ENCODE data around the gene LLGL2. TPM values are rescaled to one million over a fixed set of nuclear protein-coding genes. Genes with fewer than 3 reads are reported as not detected.

The LLGL2 gene
- total RNA-seq, 1 experiment from 2014 or later = 156 TPM

- no peak for TF ChIP-seq CTCF (conservative IDR thresholded peaks at IDR 0.05)
- TF ChIP-seq EZH2 (IDR thresholded peaks at IDR 0.05; ENCODE audit: low read depth) = no peak
- BruUV-seq (replicated peaks) = no TSS peak
- no peaks in the 10 kb centered on the region for H3K9me3 ChIP-seq (ENCODE audit: insufficient read depth, low read depth)
- no peaks in the 10 kb centered on the region; the same call in 1 of the 2 replicates for H3F3A ChIP-seq (ENCODE audit: insufficient read depth, low read depth)
- no peak overlapping the region for H2AFZ ChIP-seq
- no peaks in the 10 kb centered on the region for H3K79me2 ChIP-seq (ENCODE audit: low read depth)
- no peaks in the 10 kb centered on the region for H3K27me3 ChIP-seq (ENCODE audit: insufficient read depth, low read depth)
- H3K4me1 ChIP-seq (replicated peaks; ENCODE audit: insufficient read depth) = no peaks in the 10 kb centered on the region
- CTCF ChIA-PET = interaction anchor here (0.6 kb wide), 1 partner anchor 97 kb away, joined by 5 read pairs; no protein-coding TSS in a partner anchor
- H3K27ac ChIP-seq = no peak overlapping the region
- POLR2A ChIA-PET (ENCODE audit: unreplicated experiment) = interaction anchor here (0.6 kb wide), 3 partner anchors 46 to 208 kb away, joined by 3 to 5 read pairs (median 3); no protein-coding TSS in a partner anchor
- no peaks in the 10 kb centered on the region for H3K36me3 ChIP-seq (ENCODE audit: low read depth)
- H3K4me2 ChIP-seq = no peak overlapping the region
- intact Hi-C loops (cut with micrococcal nuclease; ENCODE audit: unreplicated experiment) = no loop called here
- DNase-seq = no peak
- no peak overlapping the region for H3K4me3 ChIP-seq
- H3K9me2 ChIP-seq (ENCODE audit: insufficient read depth) = no peaks in the 10 kb centered on the region
- 0 out of 2 replicates have a peak, but pooled peaks cover 3% of the 10 kb centered on the region for H4K20me1 ChIP-seq (ENCODE audit: insufficient read depth)
Observed at GRCh38 chr17:75503337-75503950, 22.1 kb upstream of the LLGL2 start.

GRCh38 chr17:75503976-75504346, 21.5 kb upstream of the LLGL2 start:
- Histone ChIP-seq H3K36me3 (ENCODE audit: low read depth) (no peaks in the 10 kb centered on the region), H4K20me1 (ENCODE audit: insufficient read depth) (0 out of 2 replicates have a peak, but pooled peaks cover 3% of the 10 kb centered on the region), H3K4me2 (no peak overlapping the region), H3K27ac (no peak overlapping the region), H3K79me2 (ENCODE audit: low read depth) (no peaks in the 10 kb centered on the region), H3K9me2 (ENCODE audit: insufficient read depth) (no peaks in the 10 kb centered on the region), H3K4me1 (replicated peaks; ENCODE audit: insufficient read depth) (no peaks in the 10 kb centered on the region), H3K9me3 (ENCODE audit: insufficient read depth, low read depth) (no peaks in the 10 kb centered on the region), H3K4me3 (no peak overlapping the region), H2AFZ (no peak overlapping the region), H3F3A (ENCODE audit: insufficient read depth, low read depth) (no peaks in the 10 kb centered on the region; the same call in 1 of the 2 replicates), H3K27me3 (ENCODE audit: insufficient read depth, low read depth) (no peaks in the 10 kb centered on the region)
- no TSS peak for BruUV-seq (replicated peaks)
- ChIA-PET CTCF (interaction anchor here (0.6 kb wide), 1 partner anchor 97 kb away, joined by 5 read pairs; no protein-coding TSS in a partner anchor), POLR2A (ENCODE audit: unreplicated experiment) (interaction anchor here (0.6 kb wide), 1 partner anchor 208 kb away, joined by 3 read pairs; no protein-coding TSS in a partner anchor)
- no peak for DNase-seq
- TF ChIP-seq EZH2 (IDR thresholded peaks at IDR 0.05; ENCODE audit: low read depth) = no peak
- no peak for TF ChIP-seq CTCF (conservative IDR thresholded peaks at IDR 0.05)
- intact Hi-C loops (cut with micrococcal nuclease; ENCODE audit: unreplicated experiment) = no loop called here

- intact Hi-C loops (cut with micrococcal nuclease; ENCODE audit: unreplicated experiment) = no loop called here
Observed at GRCh38 chr17:75504347-75505151, 20.9 kb upstream of the LLGL2 start.

More at GRCh38 chr17:75504347-75505151, 20.9 kb upstream of the LLGL2 start:
- Histone ChIP-seq H3K9me3 (ENCODE audit: insufficient read depth, low read depth) (no peaks in the 10 kb centered on the region), H3K27me3 (ENCODE audit: insufficient read depth, low read depth) (no peaks in the 10 kb centered on the region), H3K27ac (no peak overlapping the region), H3K9me2 (ENCODE audit: insufficient read depth) (no peaks in the 10 kb centered on the region), H3K79me2 (ENCODE audit: low read depth) (no peaks in the 10 kb centered on the region), H3K36me3 (ENCODE audit: low read depth) (no peaks in the 10 kb centered on the region), H3F3A (ENCODE audit: insufficient read depth, low read depth) (no peaks in the 10 kb centered on the region; the same call in 1 of the 2 replicates), H2AFZ (no peak overlapping the region), H3K4me3 (no peak overlapping the region), H3K4me2 (no peak overlapping the region), H4K20me1 (ENCODE audit: insufficient read depth) (0 out of 2 replicates have a peak, but pooled peaks cover 3% of the 10 kb centered on the region), H3K4me1 (replicated peaks; ENCODE audit: insufficient read depth) (no peaks in the 10 kb centered on the region)
- DNase-seq = peak in 1 of 2 experiments; percentile 54
- TF ChIP-seq EZH2 (IDR thresholded peaks at IDR 0.05; ENCODE audit: low read depth) (no peak), CTCF (conservative IDR thresholded peaks at IDR 0.05) (peak; percentile 77)
- no TSS peak for BruUV-seq (replicated peaks)
- POLR2A ChIA-PET (ENCODE audit: unreplicated experiment) = no interaction called here
- CTCF ChIA-PET = no interaction called here

Data from PC-9 (cell line).